SK-N-SH (cell line): Measurements from ENCODE around the gene CHST3. TPM values are rescaled to one million over a fixed set of nuclear protein-coding genes. Genes with fewer than 3 reads are reported as not detected.

Experiments
- CTCF ChIA-PET: fragments of 300-600, 350-600 bp; formaldehyde crosslinking; extraction: SDS; loops from one replicate; lab custom pipeline; 2021; lab: Yijun Ruan, JAX
- POLR2A ChIA-PET: fragments of 350-600 bp; sonication (Branson Sonifier 250); formaldehyde crosslinking; extraction: SDS; loops from one replicate; lab custom pipeline; 2020; ENCODE audit warnings: antibody characterized with exemption, inconsistent platforms; lab: Yijun Ruan, JAX
- DNase-seq: peaks from one replicate; pipeline ENCODE4 v3.0.0; 2012
- H2AFZ ChIP-seq: fragments of 200-600 bp; sonication (generic); 2 replicates; pipeline ENCODE4 v1.8.1; 2016; ENCODE audit warnings: antibody characterized with exemption, mild to moderate bottlenecking, low read depth
- H3F3A ChIP-seq: fragments of 200-600 bp; sonication (generic); replicated peaks from 2 replicates; pipeline ENCODE3; 2016; ENCODE audit warnings: antibody characterized with exemption, mild to moderate bottlenecking; ENCODE audit not compliant: insufficient read depth
- H3K27ac ChIP-seq, 2 experiments: fragments of 200-500 bp in 1 of 2; fragments of 200-600 bp in 1 of 2; sonication (Bioruptor generic) in 1 of 2; sonication (generic), shearing (Covaris generic) in 1 of 2; 2 replicates each; pipeline versions ENCODE4 v1.5.1 to v1.6.1; 2014 to 2016; ENCODE audit warnings: low read depth in 2 of 2, inconsistent platforms in 1 of 2, low read length in 1 of 2, mild to moderate bottlenecking in 1 of 2, mixed read lengths in 1 of 2
- H3K27me3 ChIP-seq: fragments of 200-600 bp; sonication (generic), shearing (Covaris generic); 2 replicates; pipeline ENCODE4 v1.6.1; 2016; ENCODE audit warnings: mixed run types; ENCODE audit not compliant: insufficient read depth
- H3K36me3 ChIP-seq, 2 experiments: fragments of 200-500 bp in 1 of 2; fragments of 200-600 bp in 1 of 2; sonication (Bioruptor generic) in 1 of 2; sonication (generic) in 1 of 2; replicated peaks in 1 of 2; 2 replicates each; pipeline versions ENCODE3 to v1.5.1; 2014 to 2016; ENCODE audit warnings: low read length in 1 of 2, mild to moderate bottlenecking in 1 of 2; ENCODE audit not compliant: insufficient read depth in 2 of 2, control insufficient read depth in 1 of 2
- H3K4me1 ChIP-seq, 2 experiments: fragments of 200-500 bp in 1 of 2; fragments of 200-600 bp in 1 of 2; sonication (Bioruptor generic) in 1 of 2; sonication (generic), shearing (Covaris generic) in 1 of 2; 2 replicates each; pipeline versions ENCODE4 v1.5.1 to v1.6.1; 2014 to 2016; ENCODE audit warnings: low read depth in 1 of 2, low read length in 1 of 2, mixed run types in 1 of 2; ENCODE audit not compliant: insufficient read depth in 2 of 2, control insufficient read depth in 1 of 2
- H3K4me2 ChIP-seq: fragments of 200-600 bp; sonication (generic), shearing (Covaris generic); 2 replicates; pipeline ENCODE4 v1.6.1; 2017; ENCODE audit warnings: mixed run types
- H3K4me3 ChIP-seq, 2 experiments: fragments of 200-500 bp in 1 of 2; fragments of 200-600 bp in 1 of 2; sonication (Bioruptor generic) in 1 of 2; sonication (generic), shearing (Covaris generic) in 1 of 2; 2 replicates each; pipeline versions ENCODE4 v1.5.1 to v1.8.1; 2014 to 2016; ENCODE audit warnings: low read depth in 2 of 2, inconsistent platforms in 1 of 2, low read length in 1 of 2, mild to moderate bottlenecking in 1 of 2, mixed read lengths in 1 of 2, moderate library complexity in 1 of 2
- H3K79me2 ChIP-seq: fragments of 200-600 bp; sonication (generic); 2 replicates; pipeline ENCODE4 v1.8.1; 2017; ENCODE audit warnings: mild to moderate bottlenecking; ENCODE audit not compliant: insufficient read depth
- H3K9ac ChIP-seq: fragments of 200-600 bp; sonication (generic); 2 replicates; pipeline ENCODE4 v1.6.1; 2017; ENCODE audit warnings: mixed run types
- H3K9me2 ChIP-seq: fragments of 200-600 bp; sonication (generic); 2 replicates; pipeline ENCODE4 v1.6.1; 2017; ENCODE audit warnings: mixed run types
- H3K9me3 ChIP-seq: fragments of 200-600 bp; sonication (generic); 2 replicates; pipeline ENCODE4 v1.6.1; 2017; ENCODE audit warnings: mixed run types, mild to moderate bottlenecking, moderate library complexity
- H4K20me1 ChIP-seq: fragments of 200-600 bp; sonication (generic); 2 replicates; pipeline ENCODE4 v1.6.1; 2017; ENCODE audit warnings: mild to moderate bottlenecking, mixed run types; ENCODE audit not compliant: insufficient read depth
- CHD2 ChIP-seq: fragments of 150-350 bp; IDR thresholded peaks from 2 replicates; pipeline ENCODE4 v1.6.1; 2018; ENCODE audit warnings: low read length; ENCODE audit not compliant: partially characterized antibody
- EP300 ChIP-seq, 2 experiments: IDR thresholded peaks; 2 replicates each; pipeline versions ENCODE4 v1.4.0 to v1.6.1; 2012; ENCODE audit warnings: borderline replicate concordance in 1 of 2, low read depth in 1 of 2, low read length in 1 of 2
- EZH2phosphoT487 ChIP-seq: fragments of 200-600 bp; sonication (generic); IDR thresholded peaks from 2 replicates; pipeline ENCODE4 v1.6.1; 2017; ENCODE audit warnings: low read depth, mixed run types, mild to moderate bottlenecking, antibody characterized with exemption, moderate library complexity, borderline replicate concordance
- FOXJ3 ChIP-seq: sonication (generic); formaldehyde crosslinking; IDR thresholded peaks from 2 replicates; pipeline ENCODE4 v1.5.1; 2020; ENCODE audit warnings: mild to moderate bottlenecking, missing genetic modification reagents
- FOXM1 ChIP-seq: IDR thresholded peaks from 2 replicates; pipeline ENCODE4 v1.4.0; 2012; ENCODE audit warnings: low read depth, mild to moderate bottlenecking
- MEF2A ChIP-seq: IDR thresholded peaks from 2 replicates; pipeline ENCODE4 v1.4.0; 2012; ENCODE audit warnings: low read depth, borderline replicate concordance
- MXI1 ChIP-seq: IDR thresholded peaks from 2 replicates; pipeline ENCODE4 v1.6.1; 2012; ENCODE audit warnings: mild to moderate bottlenecking, low read depth, low read length, improper control_type of control experiment
- RAD21 ChIP-seq: IDR thresholded peaks from 2 replicates; pipeline ENCODE4 v1.6.1; 2012; ENCODE audit warnings: mild to moderate bottlenecking, low read length
- RCOR1 ChIP-seq: fragments of 150-350 bp; IDR thresholded peaks from 2 replicates; pipeline ENCODE4 v1.6.1; 2017; ENCODE audit warnings: antibody characterized with exemption, low read length
- RXRA ChIP-seq: IDR thresholded peaks from 2 replicates; pipeline ENCODE4 v1.4.0; 2012; ENCODE audit warnings: low read depth, mild to moderate bottlenecking, borderline replicate concordance
- SMC3 ChIP-seq: IDR thresholded peaks from 2 replicates; pipeline ENCODE4 v1.6.1; 2012; ENCODE audit warnings: low read depth, low read length, improper control_type of control experiment
- TAF1 ChIP-seq: IDR thresholded peaks from 2 replicates; pipeline ENCODE4 v1.6.1; 2012; ENCODE audit warnings: low read depth, mild to moderate bottlenecking, low read length, moderate library complexity, borderline replicate concordance
- YY1 ChIP-seq: IDR thresholded peaks from 2 replicates; pipeline ENCODE4 v1.4.0; 2012; ENCODE audit warnings: low read depth, mild to moderate bottlenecking
- WGBS: methylation state at CpG from one replicate; pipeline ENCODE4 v1.1.6; 2017; ENCODE audit warnings: low lambda C conversion rate; 5-methylcytosine and 5-hydroxymethylcytosine counted together
- polyA plus RNA-seq, 3 experiments: library from polyadenylated mRNA; depleted of rRNA; stranded (reverse); fragments of >200 nt; gene quantifications; 2 replicates each; pipeline ENCODE4 v1.2.3, GENCODE V29; 2012
- TF ChIP-seq, protein P1 (sequence below): IDR thresholded peaks from 2 replicates; pipeline ENCODE4; 2012
- TF ChIP-seq, protein P2 (sequence below): fragments of 200-600 bp; sonication (generic); IDR thresholded peaks from 2 replicates; pipeline ENCODE4 v1.6.1; 2017; ENCODE audit warnings: antibody characterized with exemption, mild to moderate bottlenecking, moderate library complexity
- TF ChIP-seq, protein P3 (sequence below): fragments of 150-350 bp; IDR thresholded peaks from 2 replicates; pipeline ENCODE4 v1.6.1; 2016; ENCODE audit warnings: mild to moderate bottlenecking, low read depth, low read length
- TF ChIP-seq, protein P4 (sequence below): fragments of 150-350 bp; IDR thresholded peaks from 2 replicates; pipeline ENCODE4 v1.6.1; 2017; ENCODE audit warnings: antibody characterized with exemption, low read length, low read depth, borderline replicate concordance

Gene CHST3
- polyA plus RNA-seq, 1 of the 3 experiments (the other 2 are of a cell fraction) = 6.0 TPM

DNA sequence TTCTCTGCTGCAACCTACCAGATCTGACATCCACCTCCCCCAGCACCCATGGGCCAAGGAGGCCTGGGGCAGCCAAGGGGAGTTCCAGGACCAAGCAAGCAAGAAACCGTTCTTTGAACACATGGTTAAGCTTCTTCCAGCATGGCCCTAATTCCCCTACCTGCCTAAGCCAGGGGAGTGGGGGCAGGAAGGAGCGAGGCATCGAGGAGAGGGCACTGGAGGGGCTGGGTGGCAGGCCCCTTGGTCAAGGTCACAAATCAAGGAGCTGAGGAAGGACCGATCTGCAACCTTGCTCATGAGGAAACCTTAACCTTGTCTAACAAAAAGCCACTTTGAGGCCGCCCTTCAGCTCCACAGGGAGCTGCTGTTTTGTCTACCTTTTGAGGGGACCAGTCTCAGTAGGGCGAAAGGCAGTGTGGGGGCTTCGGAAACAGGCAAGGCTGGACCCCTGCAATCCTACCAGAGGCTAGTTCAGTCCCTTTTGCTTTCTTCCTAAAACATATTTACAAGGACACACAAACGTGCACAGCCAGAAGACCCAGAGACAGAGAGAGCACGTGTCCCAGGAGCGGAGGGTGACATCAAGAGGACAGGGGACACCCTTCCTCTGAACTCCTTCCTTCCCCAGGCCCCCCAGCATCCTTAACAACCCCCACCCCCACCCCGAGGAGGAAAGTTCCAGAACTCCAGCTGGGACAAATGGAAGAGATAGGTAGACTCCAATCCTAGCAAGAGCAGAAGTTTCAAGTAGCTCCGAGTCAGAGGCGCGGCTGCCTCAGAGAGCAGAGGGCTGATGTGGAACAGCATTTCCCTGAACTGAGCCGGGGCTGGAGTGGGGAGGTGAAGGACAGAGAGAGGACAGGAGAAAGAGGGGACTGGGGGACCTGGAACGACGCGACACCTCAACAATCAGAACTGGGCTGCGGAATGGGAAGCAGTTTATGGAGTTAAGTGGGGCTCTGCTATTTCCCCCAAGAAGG is 95.9 kb downstream of the CHST3 start:
- Histone ChIP-seq H3K4me1 (peaks cover 0 to 3% of the 10 kb centered on the region in 2 experiments; a peak in 1 of 4 replicates), H4K20me1 (no peaks in the 10 kb centered on the region), H3K9me3 (no peaks in the 10 kb centered on the region), H3K4me2 (no peak overlapping the region), H3K4me3 (no peak overlapping the region), H3K9me2 (no peaks in the 10 kb centered on the region), H2AFZ (no peak overlapping the region), H3F3A (no peaks in the 10 kb centered on the region), H3K36me3 (no peaks in the 10 kb centered on the region), H3K27me3 (no peaks in the 10 kb centered on the region), H3K9ac (no peak overlapping the region), H3K79me2 (no peaks in the 10 kb centered on the region), H3K27ac (no peak overlapping the region)
- CTCF ChIA-PET = interaction anchor here (1.2 to 4.4 kb wide), 6 partner anchors 8 to 279 kb away, joined by 3 to 37 read pairs (median 4); no protein-coding TSS in a partner anchor
- no peak for DNase-seq
- POLR2A ChIA-PET = no interaction called here
- WGBS = 71% methylated on average over 18 of the region's 19 CpGs
- TF ChIP-seq, protein P1, sequence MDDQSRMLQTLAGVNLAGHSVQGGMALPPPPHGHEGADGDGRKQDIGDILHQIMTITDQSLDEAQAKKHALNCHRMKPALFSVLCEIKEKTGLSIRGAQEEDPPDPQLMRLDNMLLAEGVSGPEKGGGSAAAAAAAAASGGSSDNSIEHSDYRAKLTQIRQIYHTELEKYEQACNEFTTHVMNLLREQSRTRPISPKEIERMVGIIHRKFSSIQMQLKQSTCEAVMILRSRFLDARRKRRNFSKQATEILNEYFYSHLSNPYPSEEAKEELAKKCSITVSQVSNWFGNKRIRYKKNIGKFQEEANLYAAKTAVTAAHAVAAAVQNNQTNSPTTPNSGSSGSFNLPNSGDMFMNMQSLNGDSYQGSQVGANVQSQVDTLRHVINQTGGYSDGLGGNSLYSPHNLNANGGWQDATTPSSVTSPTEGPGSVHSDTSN = no peak
- TF ChIP-seq FOXM1 = no peak
- TF ChIP-seq, protein P2, sequence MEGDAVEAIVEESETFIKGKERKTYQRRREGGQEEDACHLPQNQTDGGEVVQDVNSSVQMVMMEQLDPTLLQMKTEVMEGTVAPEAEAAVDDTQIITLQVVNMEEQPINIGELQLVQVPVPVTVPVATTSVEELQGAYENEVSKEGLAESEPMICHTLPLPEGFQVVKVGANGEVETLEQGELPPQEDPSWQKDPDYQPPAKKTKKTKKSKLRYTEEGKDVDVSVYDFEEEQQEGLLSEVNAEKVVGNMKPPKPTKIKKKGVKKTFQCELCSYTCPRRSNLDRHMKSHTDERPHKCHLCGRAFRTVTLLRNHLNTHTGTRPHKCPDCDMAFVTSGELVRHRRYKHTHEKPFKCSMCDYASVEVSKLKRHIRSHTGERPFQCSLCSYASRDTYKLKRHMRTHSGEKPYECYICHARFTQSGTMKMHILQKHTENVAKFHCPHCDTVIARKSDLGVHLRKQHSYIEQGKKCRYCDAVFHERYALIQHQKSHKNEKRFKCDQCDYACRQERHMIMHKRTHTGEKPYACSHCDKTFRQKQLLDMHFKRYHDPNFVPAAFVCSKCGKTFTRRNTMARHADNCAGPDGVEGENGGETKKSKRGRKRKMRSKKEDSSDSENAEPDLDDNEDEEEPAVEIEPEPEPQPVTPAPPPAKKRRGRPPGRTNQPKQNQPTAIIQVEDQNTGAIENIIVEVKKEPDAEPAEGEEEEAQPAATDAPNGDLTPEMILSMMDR = no peak
- TF ChIP-seq MXI1 = no peak

DNA sequence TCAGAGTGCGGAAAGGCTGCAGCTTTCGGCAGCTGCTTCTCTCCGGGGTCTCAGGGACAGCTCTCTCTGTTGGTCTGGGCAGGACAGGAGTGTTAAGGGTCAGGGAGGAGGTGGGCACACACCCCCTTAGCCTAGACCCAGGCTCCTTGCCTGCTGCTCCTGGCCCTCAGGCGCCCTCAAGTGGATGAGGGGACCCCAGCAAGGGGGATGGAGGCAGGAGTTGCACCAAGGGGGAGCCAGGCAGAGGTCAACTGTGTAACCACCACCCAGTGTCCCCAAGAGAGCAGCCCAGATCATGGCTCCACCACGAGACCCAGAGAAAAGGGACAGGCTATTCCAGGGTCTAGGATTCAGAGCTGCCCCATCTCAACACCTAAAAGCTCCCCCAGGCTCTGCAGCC is 97.3 kb downstream of the CHST3 start:
- H3K27ac ChIP-seq = no peak overlapping the region
- H4K20me1 ChIP-seq = no peaks in the 10 kb centered on the region
- no peaks in the 10 kb centered on the region for H3K79me2 ChIP-seq
- POLR2A ChIA-PET = no interaction called here
- 80% methylated on average over 4 of the region's 5 CpGs for WGBS
- H3K9me3 ChIP-seq = no peaks in the 10 kb centered on the region
- peak; percentile 56 for DNase-seq
- H2AFZ ChIP-seq = no peak overlapping the region
- no peaks in the 10 kb centered on the region for H3K36me3 ChIP-seq
- CTCF ChIA-PET = interaction anchor here (0.7 to 4.5 kb wide), 7 partner anchors 12 to 276 kb away, joined by 3 to 35 read pairs (median 3); no protein-coding TSS in a partner anchor
- no peaks in the 10 kb centered on the region for H3K9me2 ChIP-seq
- peaks cover 0 to 4% of the 10 kb centered on the region in 2 experiments; a peak in 1 of 4 replicates for H3K4me1 ChIP-seq
- no peak overlapping the region for H3K4me2 ChIP-seq
- H3K27me3 ChIP-seq = no peaks in the 10 kb centered on the region
- no peak overlapping the region for H3K4me3 ChIP-seq
- H3F3A ChIP-seq = no peaks in the 10 kb centered on the region
- H3K9ac ChIP-seq = no peak overlapping the region
- TF ChIP-seq, protein P3, sequence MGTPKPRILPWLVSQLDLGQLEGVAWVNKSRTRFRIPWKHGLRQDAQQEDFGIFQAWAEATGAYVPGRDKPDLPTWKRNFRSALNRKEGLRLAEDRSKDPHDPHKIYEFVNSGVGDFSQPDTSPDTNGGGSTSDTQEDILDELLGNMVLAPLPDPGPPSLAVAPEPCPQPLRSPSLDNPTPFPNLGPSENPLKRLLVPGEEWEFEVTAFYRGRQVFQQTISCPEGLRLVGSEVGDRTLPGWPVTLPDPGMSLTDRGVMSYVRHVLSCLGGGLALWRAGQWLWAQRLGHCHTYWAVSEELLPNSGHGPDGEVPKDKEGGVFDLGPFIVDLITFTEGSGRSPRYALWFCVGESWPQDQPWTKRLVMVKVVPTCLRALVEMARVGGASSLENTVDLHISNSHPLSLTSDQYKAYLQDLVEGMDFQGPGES = no peak
- no peak for TF ChIP-seq MEF2A
- no peak for TF ChIP-seq EP300 (IDR thresholded peaks at IDR 0.05; ENCODE audit: borderline replicate concordance in 1 of 2, low read depth in 1 of 2, low read length in 1 of 2)
- TF ChIP-seq MXI1 = no peak
- TF ChIP-seq FOXJ3 (CRISPR knock-in tag) = no peak
- TF ChIP-seq FOXM1 = no peak
- TF ChIP-seq TAF1 = no peak
- TF ChIP-seq EZH2phosphoT487 = no peak
- TF ChIP-seq SMC3 = no peak
- TF ChIP-seq CHD2 = no peak
- TF ChIP-seq, protein P2 = no peak; the same call in 1 of the 2 replicates
- TF ChIP-seq RAD21 = no peak
- TF ChIP-seq, protein P4, sequence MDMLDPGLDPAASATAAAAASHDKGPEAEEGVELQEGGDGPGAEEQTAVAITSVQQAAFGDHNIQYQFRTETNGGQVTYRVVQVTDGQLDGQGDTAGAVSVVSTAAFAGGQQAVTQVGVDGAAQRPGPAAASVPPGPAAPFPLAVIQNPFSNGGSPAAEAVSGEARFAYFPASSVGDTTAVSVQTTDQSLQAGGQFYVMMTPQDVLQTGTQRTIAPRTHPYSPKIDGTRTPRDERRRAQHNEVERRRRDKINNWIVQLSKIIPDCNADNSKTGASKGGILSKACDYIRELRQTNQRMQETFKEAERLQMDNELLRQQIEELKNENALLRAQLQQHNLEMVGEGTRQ = no peak
- TF ChIP-seq RXRA = no peak
- TF ChIP-seq YY1 = no peak
- TF ChIP-seq RCOR1 = no peak
